GM21786 (cell line): ENCODE measurements around the gene ATP8A1.

Experiments
- ATAC-seq: cut with Tn5 transposase; IDR thresholded peaks from one replicate; pipeline ENCODE4 v1.9.1; 2021; ENCODE audit not compliant: unreplicated experiment

Gene ATP8A1

GRCh38 chr4:42627885-42628646, 28.8 kb downstream of the ATP8A1 start:
- ATAC-seq: peak; percentile 91

GRCh38 chr4:42626629-42627146, 30.2 kb downstream of the ATP8A1 start:
- ATAC-seq: no peak

- no peak for ATAC-seq
Measured at GRCh38 chr4:42625329-42625728, 31.6 kb downstream of the ATP8A1 start.

GRCh38 chr4:42624551-42624950, 32.4 kb downstream of the ATP8A1 start:
- ATAC-seq: no peak

GRCh38 chr4:42618023-42618422, 38.9 kb downstream of the ATP8A1 start:
- no peak for ATAC-seq

GRCh38 chr4:42617030-42617429, 39.9 kb downstream of the ATP8A1 start:
- no peak for ATAC-seq

GRCh38 chr4:42616572-42616971, 40.3 kb downstream of the ATP8A1 start:
- no peak for ATAC-seq

- no peak for ATAC-seq
Measured at GRCh38 chr4:42615131-42615763, 41.7 kb downstream of the ATP8A1 start.

- ATAC-seq: no peak
Measured at GRCh38 chr4:42612898-42613297, 44.0 kb downstream of the ATP8A1 start.

- ATAC-seq: no peak
Measured at GRCh38 chr4:42610941-42611340, 46.0 kb downstream of the ATP8A1 start.

GRCh38 chr4:42609051-42609450, 47.9 kb downstream of the ATP8A1 start:
- no peak for ATAC-seq

- ATAC-seq: no peak
Measured at GRCh38 chr4:42608551-42608950, 48.4 kb downstream of the ATP8A1 start.

GRCh38 chr4:42607011-42607726, 49.7 kb downstream of the ATP8A1 start:
- no peak for ATAC-seq

GRCh38 chr4:42605264-42605663, 51.6 kb downstream of the ATP8A1 start:
- no peak for ATAC-seq

GRCh38 chr4:42603862-42604261, 53.0 kb downstream of the ATP8A1 start:
- no peak for ATAC-seq

GRCh38 chr4:42600578-42600977, 56.3 kb downstream of the ATP8A1 start:
- no peak for ATAC-seq

- peak; percentile 76 for ATAC-seq
Measured at GRCh38 chr4:42596918-42597317, 60.0 kb downstream of the ATP8A1 start.

- ATAC-seq: no peak
Measured at GRCh38 chr4:42594888-42595287, 62.0 kb downstream of the ATP8A1 start.

GRCh38 chr4:42588909-42589308, 68.0 kb downstream of the ATP8A1 start:
- no peak for ATAC-seq

GRCh38 chr4:42586775-42587174, 70.1 kb downstream of the ATP8A1 start:
- ATAC-seq: no peak

GRCh38 chr4:42579903-42580302, 77.0 kb downstream of the ATP8A1 start:
- no peak for ATAC-seq

GRCh38 chr4:42578187-42578586, 78.7 kb downstream of the ATP8A1 start:
- no peak for ATAC-seq
